Ascending aorta (tissue), 2 donors: ENCODE data around the gene SIX5. TPM values are rescaled to one million over a fixed set of nuclear protein-coding genes. Genes with fewer than 3 reads are reported as not detected.

ENCODE experiments used
- DNase-seq, 2 donors: peaks; one replicate each; pipeline ENCODE4 v3.0.0-alpha.2; 2019; ENCODE audit warnings: low spot score in 2 of 2
- H3K27ac ChIP-seq, 2 donors: fragments of 200-600 bp; sonication (generic); one replicate each; pipeline ENCODE4 v1.5.1; 2016 to 2017; ENCODE audit warnings: mild to moderate bottlenecking in 1 of 2
- H3K27me3 ChIP-seq: fragments of 200-600 bp; sonication (generic); one replicate; pipeline ENCODE4 v1.5.1; 2017
- H3K36me3 ChIP-seq, 2 donors: fragments of 200-600 bp; sonication (generic); one replicate each; pipeline ENCODE4 v1.5.1; 2016
- H3K4me1 ChIP-seq, 2 donors: fragments of 200-600 bp; sonication (generic); one replicate each; pipeline ENCODE4 v1.5.1; 2016 to 2017; ENCODE audit warnings: mild to moderate bottlenecking in 1 of 2
- H3K4me3 ChIP-seq, 2 donors: fragments of 200-600 bp; sonication (generic); one replicate each; pipeline ENCODE4 v1.5.1; 2016 to 2017; ENCODE audit warnings: mild to moderate bottlenecking in 1 of 2
- H3K9me3 ChIP-seq, 2 donors: fragments of 200-600 bp; sonication (generic); one replicate each; pipeline ENCODE4 v1.5.1; 2016
- CTCF ChIP-seq, 3 experiments: fragments of 200-600 bp in 2 of 3; fragments of 450-650 bp in 1 of 3; sonication (generic) in 2 of 3; IDR thresholded peaks; one replicate each; pipeline ENCODE4 v1.5.1; 2016 to 2019; ENCODE audit warnings: antibody characterized with exemption in 3 of 3, mild to moderate bottlenecking in 1 of 3, moderate library complexity in 1 of 3
- intact Hi-C: fragments of 100-400 bp; cut with DNase I; formaldehyde crosslinking; loops from one replicate; pipeline ENCODE4 v1.15.1; 2023
- total RNA-seq: library from RNA; depleted of rRNA; stranded (reverse); fragments of >200 nt; gene quantifications from one replicate; pipeline ENCODE4 v1.1.0, GENCODE V29; 2016

The SIX5 gene
- total RNA-seq, 1 donor from 2014 or later = 39.2 TPM

GRCh38 chr19:45791744-45792469, 22.9 kb upstream of the SIX5 start:
- Histone ChIP-seq H3K27me3 (no peaks in the 10 kb centered on the region), H3K36me3 (peaks cover 24 to 37% of the 10 kb centered on the region in 2 donors), H3K4me3 (peak overlapping the region; percentile 68 to 87), H3K27ac (peak overlapping the region; percentile 12 to 60), H3K4me1 (peaks cover 0 to 10% of the 10 kb centered on the region in 2 donors), H3K9me3 (no peaks in the 10 kb centered on the region)
- DNase-seq = no peak
- no peak for TF ChIP-seq CTCF (IDR thresholded peaks at IDR 0.05)
- intact Hi-C loops = loop anchor here (1.0 kb wide), 2 partner anchors 8 to 22 kb away; no protein-coding TSS in a partner anchor

DNA sequence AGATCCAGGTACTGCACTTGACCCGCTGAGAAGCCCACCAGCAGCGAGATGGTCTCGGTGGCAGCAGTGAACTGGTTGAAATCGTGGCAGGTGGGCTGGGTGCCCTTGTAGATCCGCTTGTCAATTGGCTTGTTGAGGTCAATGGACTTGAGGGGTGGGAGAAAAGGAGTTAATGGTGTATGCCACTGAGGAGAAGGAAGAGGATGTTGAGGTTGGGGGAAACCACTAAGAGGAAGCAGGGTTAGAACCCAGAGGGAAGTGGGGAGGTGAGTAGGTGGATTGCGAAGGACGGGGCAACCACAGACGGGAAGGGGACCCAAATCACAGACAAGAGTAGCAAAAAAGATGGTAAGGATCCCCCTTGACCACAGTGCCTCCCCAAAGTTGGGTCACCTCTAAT, 21.9 kb upstream of the SIX5 start:
- TF ChIP-seq CTCF (IDR thresholded peaks at IDR 0.05) = no peak
- Histone ChIP-seq H3K27me3 (no peaks in the 10 kb centered on the region), H3K4me3 (peak overlapping the region in 1 of 2 donors; percentile 87), H3K4me1 (peaks cover 0 to 10% of the 10 kb centered on the region in 2 donors), H3K36me3 (peaks cover 33 to 46% of the 10 kb centered on the region in 2 donors), H3K27ac (peak overlapping the region in 1 of 2 donors; percentile 12), H3K9me3 (no peaks in the 10 kb centered on the region)
- intact Hi-C loops = no loop called here
- DNase-seq = no peak

GRCh38 chr19:45789035-45789786, 20.2 kb upstream of the SIX5 start:
- H3K4me1 ChIP-seq = peaks cover 0 to 27% of the 10 kb centered on the region in 2 donors
- no peak for DNase-seq
- no peak overlapping the region for H3K27ac ChIP-seq
- peaks cover 39 to 57% of the 10 kb centered on the region in 2 donors for H3K36me3 ChIP-seq
- H3K27me3 ChIP-seq = no peaks in the 10 kb centered on the region
- H3K9me3 ChIP-seq = no peaks in the 10 kb centered on the region
- H3K4me3 ChIP-seq = no peak overlapping the region
- intact Hi-C loops = no loop called here
- no peak for TF ChIP-seq CTCF (IDR thresholded peaks at IDR 0.05)

DNA sequence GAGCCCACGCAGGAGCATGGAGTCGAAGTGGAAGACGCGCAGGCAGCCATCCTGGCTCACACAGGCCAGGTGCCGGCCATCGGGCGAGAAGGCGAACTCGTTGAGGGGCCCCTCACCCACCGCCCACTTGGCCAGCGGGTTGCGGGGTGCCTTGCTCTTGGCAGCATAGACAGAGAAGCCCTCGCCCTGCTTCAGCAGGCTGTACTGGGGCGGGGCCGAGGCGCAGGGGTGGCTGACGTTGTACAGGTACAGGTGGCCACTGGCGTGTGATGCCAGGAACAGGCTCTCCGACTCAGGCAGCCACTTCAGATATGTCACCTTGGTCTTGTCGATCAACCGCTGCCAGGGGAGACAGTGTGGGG, 17.5 kb upstream of the SIX5 start:
- intact Hi-C loops = no loop called here
- no peak for TF ChIP-seq CTCF (IDR thresholded peaks at IDR 0.05)
- Histone ChIP-seq H3K9me3 (no peaks in the 10 kb centered on the region), H3K27ac (peak overlapping the region; percentile 93 to 94), H3K36me3 (peaks cover 39 to 57% of the 10 kb centered on the region in 2 donors), H3K4me3 (no peak overlapping the region), H3K27me3 (no peaks in the 10 kb centered on the region), H3K4me1 (peaks cover 7 to 33% of the 10 kb centered on the region in 2 donors)
- DNase-seq = no peak

GRCh38 chr19:45785781-45786532, 16.9 kb upstream of the SIX5 start:
- Histone ChIP-seq H3K4me1 (peaks cover 7 to 30% of the 10 kb centered on the region in 2 donors), H3K27me3 (no peaks in the 10 kb centered on the region), H3K9me3 (no peaks in the 10 kb centered on the region), H3K4me3 (no peak overlapping the region), H3K36me3 (peaks cover 39 to 57% of the 10 kb centered on the region in 2 donors), H3K27ac (peak overlapping the region; percentile 93 to 94)
- no peak for TF ChIP-seq CTCF (IDR thresholded peaks at IDR 0.05)
- intact Hi-C loops = no loop called here
- DNase-seq = no peak
